ENCODE data around the gene PRR7.

Gene PRR7

DNA sequence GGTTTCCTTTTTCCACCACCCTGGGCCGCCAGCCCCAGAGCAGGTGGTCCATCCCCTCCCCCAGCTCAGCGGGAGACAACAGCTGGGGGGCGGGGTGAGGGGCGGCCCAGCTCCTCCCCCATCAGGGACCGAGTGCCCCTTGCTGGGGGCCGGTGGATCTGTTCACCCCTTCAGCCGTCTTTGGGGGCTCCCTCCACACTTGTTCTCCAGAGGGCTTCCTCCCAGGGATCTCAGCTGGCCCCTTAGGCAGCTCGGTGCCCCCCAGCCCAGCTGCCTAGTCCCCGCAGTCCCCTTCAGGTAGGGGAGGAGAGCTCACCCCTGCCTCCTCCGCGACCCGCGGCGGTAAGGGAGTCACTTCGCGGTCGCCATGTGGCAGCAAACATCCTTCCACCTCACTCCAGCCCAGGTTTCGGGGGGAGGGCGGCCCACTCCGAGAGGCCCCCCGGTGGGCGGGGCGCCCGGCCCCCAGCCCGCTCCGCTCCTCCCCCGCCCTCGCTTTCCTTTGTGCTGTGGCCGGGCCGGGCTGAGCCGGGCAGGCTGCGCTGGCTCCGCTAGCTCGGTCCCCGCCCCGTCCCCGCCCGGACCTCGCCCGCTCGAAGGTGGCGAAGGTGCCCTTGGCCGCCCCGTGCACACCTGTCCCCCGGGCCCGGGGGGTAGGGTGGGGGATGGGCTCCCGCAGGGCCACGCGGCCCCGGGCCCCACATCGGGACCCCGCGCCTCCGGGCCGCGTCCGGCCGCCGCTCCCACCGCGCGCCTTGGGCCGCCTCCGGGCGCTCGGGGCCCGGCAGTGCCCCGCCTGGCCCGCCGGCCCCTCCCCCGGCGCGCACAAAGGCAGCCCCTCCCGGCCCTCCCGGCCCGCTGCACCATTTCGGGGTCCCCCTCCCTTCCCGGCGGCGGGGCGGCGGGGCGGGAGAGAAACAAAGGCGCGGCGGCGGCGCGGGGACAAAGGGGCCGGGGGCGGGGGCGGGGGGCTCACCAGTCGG is 26.1 kb downstream of the PRR7 start:
- TF ChIP-seq TEAD4 (IDR thresholded peaks at IDR 0.05) (no peak), ZBTB7A (IDR thresholded peaks at IDR 0.05; ENCODE audit: low read depth) (peak; percentile 55), TAF1 (IDR thresholded peaks at IDR 0.05; ENCODE audit: low read depth) (peak; percentile 36; the same call in 1 of the 2 replicates), CREB1 (IDR thresholded peaks at IDR 0.05; ENCODE audit: low read depth) (no peak), RAD21 (IDR thresholded peaks at IDR 0.05; ENCODE audit: low read depth) (no peak)
- TF ChIP-seq, protein P1, sequence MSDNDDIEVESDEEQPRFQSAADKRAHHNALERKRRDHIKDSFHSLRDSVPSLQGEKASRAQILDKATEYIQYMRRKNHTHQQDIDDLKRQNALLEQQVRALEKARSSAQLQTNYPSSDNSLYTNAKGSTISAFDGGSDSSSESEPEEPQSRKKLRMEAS (IDR thresholded peaks at IDR 0.05), result peak; percentile 40; the same call in 1 of the 2 replicates

DNA sequence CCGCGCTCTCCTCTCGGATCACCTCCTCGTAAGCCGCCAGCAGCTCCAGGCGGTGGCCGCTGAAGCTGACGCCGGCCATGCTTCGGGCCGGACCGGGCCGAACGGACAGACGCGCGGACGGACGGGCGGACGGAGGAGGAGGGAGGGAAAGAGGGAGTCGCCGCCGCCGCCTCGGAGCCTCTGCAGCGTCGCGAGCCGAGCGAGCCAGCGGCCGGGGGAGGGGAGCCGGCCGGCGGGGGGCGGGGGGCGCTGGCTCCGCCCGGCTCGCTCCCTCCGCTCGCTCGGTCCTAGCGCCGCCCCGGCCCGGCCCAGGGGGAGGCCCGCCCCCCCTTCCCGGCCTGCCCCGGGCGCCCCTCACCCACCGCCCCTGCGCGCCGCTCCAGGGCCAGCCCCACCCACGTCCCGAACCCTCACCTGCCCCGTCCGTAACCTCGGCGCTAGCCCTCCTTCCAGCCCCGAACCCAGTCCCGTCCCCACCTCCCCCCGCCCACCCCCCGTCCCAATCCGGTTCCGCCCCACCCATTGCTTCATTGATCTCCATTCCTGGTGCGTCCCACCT is 26.9 kb downstream of the PRR7 start, which contains the start of gene DBN1:
DBN1 (minus strand) TSS at position 192 of the 559 bp plus-strand sequence; CDS start at position 79, 113 bp downstream.
- peak; percentile 62 for TF ChIP-seq ZBTB7A (IDR thresholded peaks at IDR 0.05; ENCODE audit: low read depth)
- TF ChIP-seq FOXM1 (IDR thresholded peaks at IDR 0.05; ENCODE audit: borderline replicate concordance, low read depth), result no peak
- no peak for TF ChIP-seq TEAD4 (IDR thresholded peaks at IDR 0.05)
- no peak for TF ChIP-seq TCF12 (IDR thresholded peaks at IDR 0.05; ENCODE audit: low read depth)
- TF ChIP-seq, protein P2, sequence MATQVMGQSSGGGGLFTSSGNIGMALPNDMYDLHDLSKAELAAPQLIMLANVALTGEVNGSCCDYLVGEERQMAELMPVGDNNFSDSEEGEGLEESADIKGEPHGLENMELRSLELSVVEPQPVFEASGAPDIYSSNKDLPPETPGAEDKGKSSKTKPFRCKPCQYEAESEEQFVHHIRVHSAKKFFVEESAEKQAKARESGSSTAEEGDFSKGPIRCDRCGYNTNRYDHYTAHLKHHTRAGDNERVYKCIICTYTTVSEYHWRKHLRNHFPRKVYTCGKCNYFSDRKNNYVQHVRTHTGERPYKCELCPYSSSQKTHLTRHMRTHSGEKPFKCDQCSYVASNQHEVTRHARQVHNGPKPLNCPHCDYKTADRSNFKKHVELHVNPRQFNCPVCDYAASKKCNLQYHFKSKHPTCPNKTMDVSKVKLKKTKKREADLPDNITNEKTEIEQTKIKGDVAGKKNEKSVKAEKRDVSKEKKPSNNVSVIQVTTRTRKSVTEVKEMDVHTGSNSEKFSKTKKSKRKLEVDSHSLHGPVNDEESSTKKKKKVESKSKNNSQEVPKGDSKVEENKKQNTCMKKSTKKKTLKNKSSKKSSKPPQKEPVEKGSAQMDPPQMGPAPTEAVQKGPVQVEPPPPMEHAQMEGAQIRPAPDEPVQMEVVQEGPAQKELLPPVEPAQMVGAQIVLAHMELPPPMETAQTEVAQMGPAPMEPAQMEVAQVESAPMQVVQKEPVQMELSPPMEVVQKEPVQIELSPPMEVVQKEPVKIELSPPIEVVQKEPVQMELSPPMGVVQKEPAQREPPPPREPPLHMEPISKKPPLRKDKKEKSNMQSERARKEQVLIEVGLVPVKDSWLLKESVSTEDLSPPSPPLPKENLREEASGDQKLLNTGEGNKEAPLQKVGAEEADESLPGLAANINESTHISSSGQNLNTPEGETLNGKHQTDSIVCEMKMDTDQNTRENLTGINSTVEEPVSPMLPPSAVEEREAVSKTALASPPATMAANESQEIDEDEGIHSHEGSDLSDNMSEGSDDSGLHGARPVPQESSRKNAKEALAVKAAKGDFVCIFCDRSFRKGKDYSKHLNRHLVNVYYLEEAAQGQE (IDR thresholded peaks at IDR 0.05; ENCODE audit: low read depth), result no peak
- no peak for TF ChIP-seq CREB1 (IDR thresholded peaks at IDR 0.05; ENCODE audit: low read depth)
- no peak for TF ChIP-seq NFIC (IDR thresholded peaks at IDR 0.05)
- TF ChIP-seq, protein P1 (IDR thresholded peaks at IDR 0.05), result no peak; the same call in 1 of the 2 replicates
- no peak; the same call in 1 of the 2 replicates for TF ChIP-seq TAF1 (IDR thresholded peaks at IDR 0.05; ENCODE audit: low read depth)
- 0 out of 2 replicates have a peak, but pooled peaks have one; percentile 31 for TF ChIP-seq YY1 (IDR thresholded peaks at IDR 0.05; ENCODE audit: low read depth)
- TF ChIP-seq CEBPB (IDR thresholded peaks at IDR 0.05), result no peak
- TF ChIP-seq EP300 (IDR thresholded peaks at IDR 0.05; ENCODE audit: borderline replicate concordance), result 0 out of 2 replicates have a peak, but pooled peaks have one; percentile 14

DNA sequence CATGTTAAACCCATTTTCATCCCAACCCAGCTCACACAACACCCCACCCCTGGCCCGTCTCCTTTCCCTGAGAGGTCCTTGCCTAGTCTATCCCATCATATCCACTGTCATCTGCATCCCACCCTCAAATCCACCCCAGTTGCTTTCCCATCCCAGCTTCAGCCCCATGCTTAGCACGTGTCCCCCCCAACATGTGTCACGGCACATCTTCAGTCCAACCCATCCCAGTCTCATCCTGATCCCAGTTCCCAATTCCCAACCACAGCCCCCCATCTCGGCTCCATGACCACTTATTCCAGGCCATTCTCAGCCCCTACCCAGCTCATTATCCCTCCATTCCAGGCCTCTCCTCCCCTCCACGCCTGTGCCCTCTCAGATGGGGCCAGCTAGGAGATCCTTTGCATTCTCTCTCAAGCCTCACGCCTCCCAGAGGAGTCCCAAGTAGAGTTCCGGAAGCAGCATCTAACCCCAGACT is 27.4 kb downstream of the PRR7 start:
- TF ChIP-seq TCF12 (IDR thresholded peaks at IDR 0.05; ENCODE audit: low read depth), result no peak
- TF ChIP-seq, protein P1 (IDR thresholded peaks at IDR 0.05), result 0 out of 2 replicates have a peak, but pooled peaks have one; percentile 5

DNA sequence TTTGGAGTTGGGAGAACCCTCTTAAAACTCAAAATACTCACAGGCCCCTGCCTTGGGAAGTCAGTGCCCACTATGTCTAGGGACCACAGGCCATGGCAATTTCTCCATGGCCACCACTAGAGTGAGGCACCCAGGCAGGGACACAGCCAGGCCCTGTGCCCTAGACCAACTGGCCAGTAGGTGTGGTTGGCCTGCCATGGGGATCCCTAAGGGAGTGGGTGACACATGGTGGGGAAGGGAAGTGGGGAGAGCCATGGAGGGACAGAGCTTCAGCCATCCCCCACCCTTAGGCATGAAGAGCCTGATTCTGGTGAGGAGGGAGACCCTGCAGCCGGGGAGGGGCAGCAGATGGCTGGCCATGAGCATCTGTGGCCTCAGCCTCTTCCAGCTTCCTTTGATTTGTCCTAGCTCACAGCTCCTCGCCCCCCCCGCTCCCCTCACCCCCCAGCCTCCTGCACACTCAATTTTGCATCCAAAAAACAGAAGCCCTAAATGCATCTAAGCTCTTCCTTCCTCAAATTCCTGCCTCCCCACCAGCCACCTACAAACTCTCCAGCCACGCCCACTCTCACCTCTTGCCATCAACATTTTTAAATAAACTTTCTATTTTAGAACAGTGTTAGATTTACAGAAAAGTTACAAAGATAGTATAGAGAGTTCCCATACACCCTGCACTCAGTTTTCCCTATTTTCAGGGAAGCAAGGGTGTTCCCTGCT is 28.4 kb downstream of the PRR7 start:
- TF ChIP-seq, protein P3, sequence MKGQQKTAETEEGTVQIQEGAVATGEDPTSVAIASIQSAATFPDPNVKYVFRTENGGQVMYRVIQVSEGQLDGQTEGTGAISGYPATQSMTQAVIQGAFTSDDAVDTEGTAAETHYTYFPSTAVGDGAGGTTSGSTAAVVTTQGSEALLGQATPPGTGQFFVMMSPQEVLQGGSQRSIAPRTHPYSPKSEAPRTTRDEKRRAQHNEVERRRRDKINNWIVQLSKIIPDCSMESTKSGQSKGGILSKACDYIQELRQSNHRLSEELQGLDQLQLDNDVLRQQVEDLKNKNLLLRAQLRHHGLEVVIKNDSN (IDR thresholded peaks at IDR 0.05), result no peak
- TF ChIP-seq NFIC (IDR thresholded peaks at IDR 0.05) (no peak), EP300 (IDR thresholded peaks at IDR 0.05; ENCODE audit: borderline replicate concordance) (no peak), TAF1 (IDR thresholded peaks at IDR 0.05; ENCODE audit: low read depth) (no peak), YY1 (IDR thresholded peaks at IDR 0.05; ENCODE audit: low read depth) (no peak), EGR1 (IDR thresholded peaks at IDR 0.05) (no peak), CREB1 (IDR thresholded peaks at IDR 0.05; ENCODE audit: low read depth) (no peak)
- TF ChIP-seq, protein P1 (IDR thresholded peaks at IDR 0.05), result no peak

DNA sequence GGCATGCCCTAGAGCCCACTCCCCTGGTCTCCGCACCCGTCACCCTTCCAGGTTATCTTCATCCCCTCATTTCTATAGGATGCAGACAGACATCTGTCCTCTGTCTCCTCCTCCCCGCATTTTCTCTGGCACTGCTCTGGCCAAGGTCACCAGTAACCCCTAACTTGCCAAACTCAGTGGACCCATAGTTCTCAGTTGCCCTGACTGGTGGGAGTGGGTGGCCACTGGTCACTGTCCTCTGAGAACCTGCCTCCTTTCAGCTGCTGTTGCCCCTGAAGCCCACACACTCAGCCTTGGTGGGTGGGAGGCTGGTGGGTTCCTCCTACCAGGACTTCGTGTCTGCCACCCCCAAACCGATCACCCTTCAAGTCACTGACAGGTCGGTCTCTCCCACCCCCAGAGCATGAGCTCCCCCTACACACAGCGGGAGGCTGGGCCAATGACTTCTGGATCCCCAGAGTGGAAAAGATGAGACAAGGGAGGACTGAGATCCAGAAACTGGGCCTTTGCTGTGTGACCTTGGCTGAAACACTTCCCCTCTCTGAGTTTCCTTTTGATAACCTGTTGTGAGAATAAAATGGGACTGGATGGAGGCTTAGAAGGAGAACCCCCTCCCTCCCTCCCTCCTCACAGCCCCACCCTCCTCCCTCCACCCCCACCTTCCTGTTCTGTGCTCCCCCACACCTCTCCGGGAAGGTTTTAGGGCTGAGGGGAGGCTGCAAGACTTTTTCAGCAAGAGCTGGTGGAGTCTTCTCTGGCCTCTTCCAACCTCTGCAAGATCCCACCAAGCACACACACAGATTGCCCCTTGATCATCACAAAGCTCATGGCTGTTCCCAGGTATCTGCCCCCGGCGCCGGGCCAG is 29.2 kb downstream of the PRR7 start:
- TF ChIP-seq, protein P3 (IDR thresholded peaks at IDR 0.05), result no peak
- TF ChIP-seq, protein P1 (IDR thresholded peaks at IDR 0.05), result peak; percentile 29; the same call in 1 of the 2 replicates

Measured in Ishikawa (cell line).